Mucosa of rectum (tissue), 2 donors: Measurements from ENCODE around the gene SHANK1.

Experiments
- H3K27ac ChIP-seq, 2 donors: one replicate each; pipeline ENCODE4 v1.7.0; 2013; ENCODE audit warnings: inconsistent platforms in 2 of 2, low read depth in 2 of 2, low read length in 2 of 2
- H3K27me3 ChIP-seq, 2 donors: one replicate each; pipeline ENCODE4 v1.7.0; 2013; ENCODE audit warnings: low read length in 2 of 2; ENCODE audit not compliant: control insufficient read depth in 2 of 2, insufficient read depth in 2 of 2
- H3K36me3 ChIP-seq, 2 donors: one replicate each; pipeline ENCODE4 v1.7.0; 2013; ENCODE audit warnings: low read length in 2 of 2; ENCODE audit not compliant: control insufficient read depth in 2 of 2, insufficient read depth in 2 of 2
- H3K4me1 ChIP-seq, 2 donors: one replicate each; pipeline ENCODE4 v1.7.0; 2013; ENCODE audit warnings: low read length in 2 of 2, mild to moderate bottlenecking in 1 of 2; ENCODE audit not compliant: control insufficient read depth in 2 of 2, insufficient read depth in 2 of 2
- H3K4me3 ChIP-seq, 2 donors: one replicate each; pipeline ENCODE4 v1.7.0; 2013; ENCODE audit warnings: low read length in 2 of 2
- H3K9ac ChIP-seq, 2 donors: one replicate each; pipeline ENCODE4 v1.7.0; 2013; ENCODE audit warnings: low read length in 2 of 2, low read depth in 1 of 2, mild to moderate bottlenecking in 1 of 2
- H3K9me3 ChIP-seq, 2 donors: one replicate each; pipeline ENCODE4 v1.7.0; 2013; ENCODE audit warnings: low read length in 2 of 2; ENCODE audit not compliant: control insufficient read depth in 2 of 2
- donor health status: healthy.
- donor health status: Normal muscosa, but diverticular disease.

Gene SHANK1

GRCh38 chr19:50669302-50670101, 50.1 kb downstream of the SHANK1 start:
- Histone ChIP-seq H3K27me3 (peaks cover 4 to 5% of the 10 kb centered on the region in 2 donors), H3K9ac (no peak overlapping the region), H3K4me1 (no peaks in the 10 kb centered on the region), H3K4me3 (no peak overlapping the region), H3K36me3 (no peaks in the 10 kb centered on the region), H3K9me3 (no peaks in the 10 kb centered on the region), H3K27ac (no peak overlapping the region)

- no peaks in the 10 kb centered on the region for H3K4me1 ChIP-seq
- no peaks in the 10 kb centered on the region for H3K36me3 ChIP-seq
- peaks cover 4 to 5% of the 10 kb centered on the region in 2 donors for H3K27me3 ChIP-seq
- no peak overlapping the region for H3K27ac ChIP-seq
- H3K4me3 ChIP-seq = no peak overlapping the region
- no peak overlapping the region for H3K9ac ChIP-seq
- no peaks in the 10 kb centered on the region for H3K9me3 ChIP-seq
Observed at GRCh38 chr19:50668879-50669278, 50.7 kb downstream of the SHANK1 start.

- no peaks in the 10 kb centered on the region for H3K4me1 ChIP-seq
- no peaks in the 10 kb centered on the region for H3K9me3 ChIP-seq
- no peaks in the 10 kb centered on the region for H3K36me3 ChIP-seq
- no peak overlapping the region for H3K27ac ChIP-seq
- H3K4me3 ChIP-seq = no peak overlapping the region
- H3K27me3 ChIP-seq = peaks cover 4 to 5% of the 10 kb centered on the region in 2 donors
- no peak overlapping the region for H3K9ac ChIP-seq
Observed at GRCh38 chr19:50668416-50668815, 51.2 kb downstream of the SHANK1 start.

GRCh38 chr19:50667759-50668231, 51.8 kb downstream of the SHANK1 start:
- no peak overlapping the region for H3K27ac ChIP-seq
- no peak overlapping the region for H3K4me3 ChIP-seq
- H3K36me3 ChIP-seq = no peaks in the 10 kb centered on the region
- peaks cover 4 to 5% of the 10 kb centered on the region in 2 donors for H3K27me3 ChIP-seq
- no peak overlapping the region for H3K9ac ChIP-seq
- H3K4me1 ChIP-seq = no peaks in the 10 kb centered on the region
- H3K9me3 ChIP-seq = no peaks in the 10 kb centered on the region

GRCh38 chr19:50667177-50667758, 52.3 kb downstream of the SHANK1 start:
- peaks cover 2 to 4% of the 10 kb centered on the region in 2 donors for H3K27me3 ChIP-seq
- H3K36me3 ChIP-seq = no peaks in the 10 kb centered on the region
- H3K4me3 ChIP-seq = no peak overlapping the region
- no peak overlapping the region for H3K27ac ChIP-seq
- no peaks in the 10 kb centered on the region for H3K9me3 ChIP-seq
- no peak overlapping the region for H3K9ac ChIP-seq
- H3K4me1 ChIP-seq = no peaks in the 10 kb centered on the region

- Histone ChIP-seq H3K4me3 (no peak overlapping the region), H3K9ac (no peak overlapping the region), H3K27ac (no peak overlapping the region), H3K36me3 (no peaks in the 10 kb centered on the region), H3K27me3 (peaks cover 2 to 4% of the 10 kb centered on the region in 2 donors), H3K4me1 (no peaks in the 10 kb centered on the region), H3K9me3 (no peaks in the 10 kb centered on the region)
Observed at GRCh38 chr19:50666346-50667176, 53.0 kb downstream of the SHANK1 start.

- H3K9me3 ChIP-seq = no peaks in the 10 kb centered on the region
- H3K36me3 ChIP-seq = no peaks in the 10 kb centered on the region
- no peak overlapping the region for H3K27ac ChIP-seq
- no peak overlapping the region for H3K9ac ChIP-seq
- peaks cover 0 to 2% of the 10 kb centered on the region in 2 donors for H3K27me3 ChIP-seq
- no peak overlapping the region for H3K4me3 ChIP-seq
- H3K4me1 ChIP-seq = no peaks in the 10 kb centered on the region
Observed at GRCh38 chr19:50664204-50664603, 55.4 kb downstream of the SHANK1 start.

- Histone ChIP-seq H3K9me3 (no peaks in the 10 kb centered on the region), H3K9ac (no peak overlapping the region), H3K27me3 (peaks cover 0 to 4% of the 10 kb centered on the region in 2 donors), H3K36me3 (no peaks in the 10 kb centered on the region), H3K27ac (no peak overlapping the region), H3K4me3 (no peak overlapping the region), H3K4me1 (peaks cover 0 to 5% of the 10 kb centered on the region in 2 donors)
Observed at GRCh38 chr19:50663482-50663790, 56.2 kb downstream of the SHANK1 start.

- Histone ChIP-seq H3K27ac (no peak overlapping the region), H3K4me1 (peaks cover 0 to 8% of the 10 kb centered on the region in 2 donors), H3K4me3 (no peak overlapping the region), H3K36me3 (no peaks in the 10 kb centered on the region), H3K27me3 (peaks cover 0 to 6% of the 10 kb centered on the region in 2 donors), H3K9me3 (no peaks in the 10 kb centered on the region), H3K9ac (no peak overlapping the region)
Observed at GRCh38 chr19:50662651-50663481, 56.7 kb downstream of the SHANK1 start.
